GM19395 (cell line): ENCODE measurements around the gene CAPN13.

Experiments
- ATAC-seq: cut with Tn5 transposase; IDR thresholded peaks from one replicate; pipeline ENCODE4 v1.9.1; 2021; ENCODE audit warnings: mild to moderate bottlenecking, moderate library complexity; ENCODE audit not compliant: unreplicated experiment

Gene CAPN13

GRCh38 chr2:30732376-30732775, 74.9 kb downstream of the CAPN13 start:
- no peak for ATAC-seq

- no peak for ATAC-seq
Measured at GRCh38 chr2:30731706-30732105, 75.5 kb downstream of the CAPN13 start.

GRCh38 chr2:30730736-30731647, 76.3 kb downstream of the CAPN13 start:
- ATAC-seq, result no peak

- ATAC-seq, result no peak
Measured at GRCh38 chr2:30729031-30729430, 78.2 kb downstream of the CAPN13 start.

GRCh38 chr2:30722936-30723725, 84.1 kb downstream of the CAPN13 start:
- ATAC-seq, result no peak

GRCh38 chr2:30721668-30722647, 85.3 kb downstream of the CAPN13 start:
- no peak for ATAC-seq

GRCh38 chr2:30721241-30721640, 86.0 kb downstream of the CAPN13 start:
- ATAC-seq, result no peak

GRCh38 chr2:30717081-30717650, 90.1 kb downstream of the CAPN13 start:
- no peak for ATAC-seq

GRCh38 chr2:30716123-30716900, 90.9 kb downstream of the CAPN13 start:
- no peak for ATAC-seq

GRCh38 chr2:30714811-30715709, 92.2 kb downstream of the CAPN13 start:
- ATAC-seq, result no peak

- no peak for ATAC-seq
Measured at GRCh38 chr2:30713698-30714097, 93.5 kb downstream of the CAPN13 start.

- peak; percentile 65 for ATAC-seq
Measured at GRCh38 chr2:30711646-30712085, 95.6 kb downstream of the CAPN13 start.

GRCh38 chr2:30710461-30710860, 96.8 kb downstream of the CAPN13 start:
- ATAC-seq, result no peak

- ATAC-seq, result no peak
Measured at GRCh38 chr2:30710016-30710415, 97.2 kb downstream of the CAPN13 start.

GRCh38 chr2:30709516-30709915, 97.7 kb downstream of the CAPN13 start:
- no peak for ATAC-seq

GRCh38 chr2:30708491-30709290, 98.6 kb downstream of the CAPN13 start:
- no peak for ATAC-seq

- ATAC-seq, result no peak
Measured at GRCh38 chr2:30707304-30707903, 99.8 kb downstream of the CAPN13 start.
